ENCODE results near the gene SHC2.
"Not testable (repeated sequence)": the region's sequence is repeated elsewhere in the genome, so short reads cannot be mapped to it uniquely, and the experiment has no call there.

The SHC2 gene

DNA sequence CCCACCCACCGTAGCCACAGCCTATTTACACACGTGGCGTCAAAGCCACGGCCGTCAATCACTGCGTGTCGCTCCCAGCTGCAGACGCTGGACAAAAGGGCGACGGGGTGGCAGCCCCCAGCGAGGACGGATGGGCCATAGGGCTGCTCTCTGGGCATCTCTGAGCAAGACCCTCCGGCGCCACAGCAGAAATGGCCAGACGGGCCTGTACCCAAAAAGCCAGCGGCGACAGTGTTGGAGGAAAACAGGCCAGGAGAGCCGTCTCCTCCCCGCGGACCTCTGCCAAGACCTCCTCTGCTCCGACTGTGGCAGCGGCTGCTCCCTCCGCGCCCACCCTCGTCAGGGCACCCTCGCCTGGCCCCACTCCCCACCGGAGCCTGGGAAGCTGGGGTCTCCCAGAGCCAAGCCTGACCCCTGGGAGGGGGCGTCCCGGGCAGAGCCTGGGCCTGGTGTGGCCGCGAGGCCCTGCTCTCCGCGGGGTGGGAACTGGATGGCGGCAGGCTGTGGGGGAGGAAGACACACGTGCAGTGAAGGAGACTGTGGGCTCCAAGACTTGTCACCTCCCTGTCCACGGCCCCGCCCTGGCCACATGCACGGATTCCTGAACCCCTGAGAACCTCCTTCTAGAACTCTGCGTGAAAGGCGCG is 54.6 kb downstream of the SHC2 start:
- DNase-seq (ENCODE audit: low read depth), result no peak

DNA sequence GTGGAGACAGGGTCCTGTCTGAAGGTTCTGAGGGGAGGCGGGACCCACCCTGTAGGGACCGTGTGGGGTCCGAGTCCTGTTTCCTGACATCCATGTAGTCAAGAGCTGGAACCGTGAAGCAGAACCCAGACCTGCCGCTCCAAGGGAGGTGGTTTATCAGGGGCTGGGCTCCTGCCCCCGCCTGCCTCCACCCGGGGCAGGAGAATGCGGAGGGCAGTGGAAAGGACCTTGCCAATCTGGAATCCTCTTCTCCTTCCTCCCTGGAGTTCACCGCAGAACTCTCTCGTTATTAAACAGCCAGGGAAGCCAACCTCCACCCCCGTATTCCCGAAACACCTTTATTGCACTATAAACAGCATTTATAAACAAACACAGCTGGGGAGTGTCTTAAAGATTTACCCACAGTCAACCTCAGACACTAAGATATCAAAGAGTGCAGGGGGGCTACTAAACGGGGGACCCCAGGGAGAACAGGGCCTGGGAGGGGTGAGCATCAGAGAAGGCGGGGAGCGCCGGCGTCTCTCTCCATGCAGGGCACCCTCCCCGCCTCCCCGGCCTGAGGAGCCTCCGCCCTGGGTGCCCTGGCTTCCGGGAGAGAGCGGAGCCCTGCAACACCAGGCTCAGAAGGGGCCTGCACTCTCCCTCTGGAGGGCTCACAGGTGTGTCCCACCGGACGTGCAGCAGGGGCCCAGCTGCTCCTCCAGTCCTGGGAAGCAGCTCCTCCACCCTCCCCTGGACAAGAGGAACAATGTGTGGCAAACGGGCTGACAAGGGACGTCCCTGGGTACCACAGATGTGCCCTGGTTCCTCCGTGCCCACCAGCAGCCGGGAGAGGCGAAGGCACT is 55.5 kb downstream of the SHC2 start:
- no peak for DNase-seq (ENCODE audit: low read depth)

DNA sequence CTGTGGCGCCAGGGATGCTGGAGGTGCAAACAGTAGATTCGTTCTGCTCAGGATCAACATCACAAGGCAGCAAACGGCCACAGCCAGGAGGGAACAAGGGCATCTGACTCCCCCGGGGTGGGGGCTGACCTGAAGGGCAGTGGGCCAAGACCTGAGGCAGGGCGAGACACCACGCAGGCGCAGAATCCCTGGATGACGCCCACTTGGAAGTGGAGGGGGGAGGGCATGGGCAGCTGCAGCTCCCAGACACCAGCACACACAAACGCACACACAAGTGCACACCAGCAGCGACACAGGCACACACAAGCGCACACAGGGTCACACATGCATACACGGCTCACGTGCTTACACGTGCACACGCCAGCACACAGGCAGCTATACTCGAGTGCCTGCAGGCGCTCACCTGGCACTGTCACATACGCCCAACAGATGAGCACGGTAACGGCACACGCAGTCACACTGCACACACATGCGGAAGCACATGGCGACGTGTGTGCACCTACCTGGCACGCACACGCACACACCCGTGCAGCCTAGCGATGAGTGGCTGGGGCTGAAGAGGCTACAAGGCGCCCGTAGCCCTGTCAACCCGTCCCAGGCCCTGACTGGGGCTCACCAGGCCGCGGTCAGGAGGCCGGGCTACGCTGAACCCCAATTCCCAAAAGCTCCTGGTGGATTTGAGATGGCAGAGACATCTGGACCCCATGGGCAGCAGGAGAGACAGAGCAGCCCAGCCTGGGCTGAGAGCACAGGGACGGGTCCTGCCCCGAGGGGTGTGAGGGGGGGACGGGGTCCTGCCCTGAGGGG is 57.4 kb downstream of the SHC2 start:
- no peak for DNase-seq (ENCODE audit: low read depth)

DNA sequence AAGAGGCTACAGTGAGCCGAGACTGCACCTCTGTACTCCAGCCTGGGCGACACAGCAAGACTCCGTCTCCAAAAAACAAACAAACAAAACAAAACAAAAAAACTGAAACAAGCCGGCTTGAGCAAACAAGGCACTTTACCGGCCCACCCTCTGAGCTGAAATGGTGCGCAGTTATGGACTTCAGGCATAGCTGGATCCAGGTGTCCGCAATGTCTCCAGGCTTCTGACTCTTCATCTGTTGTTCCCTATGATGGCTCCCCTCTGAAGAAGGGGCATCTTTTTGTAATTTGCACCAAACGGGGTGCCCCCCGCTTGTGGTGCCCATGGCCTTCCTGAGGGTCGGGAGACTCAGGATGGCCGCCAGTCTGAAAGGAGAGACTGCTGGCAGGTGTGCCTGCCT is 58.0 kb downstream of the SHC2 start:
- DNase-seq (ENCODE audit: low read depth), result no peak

DNA sequence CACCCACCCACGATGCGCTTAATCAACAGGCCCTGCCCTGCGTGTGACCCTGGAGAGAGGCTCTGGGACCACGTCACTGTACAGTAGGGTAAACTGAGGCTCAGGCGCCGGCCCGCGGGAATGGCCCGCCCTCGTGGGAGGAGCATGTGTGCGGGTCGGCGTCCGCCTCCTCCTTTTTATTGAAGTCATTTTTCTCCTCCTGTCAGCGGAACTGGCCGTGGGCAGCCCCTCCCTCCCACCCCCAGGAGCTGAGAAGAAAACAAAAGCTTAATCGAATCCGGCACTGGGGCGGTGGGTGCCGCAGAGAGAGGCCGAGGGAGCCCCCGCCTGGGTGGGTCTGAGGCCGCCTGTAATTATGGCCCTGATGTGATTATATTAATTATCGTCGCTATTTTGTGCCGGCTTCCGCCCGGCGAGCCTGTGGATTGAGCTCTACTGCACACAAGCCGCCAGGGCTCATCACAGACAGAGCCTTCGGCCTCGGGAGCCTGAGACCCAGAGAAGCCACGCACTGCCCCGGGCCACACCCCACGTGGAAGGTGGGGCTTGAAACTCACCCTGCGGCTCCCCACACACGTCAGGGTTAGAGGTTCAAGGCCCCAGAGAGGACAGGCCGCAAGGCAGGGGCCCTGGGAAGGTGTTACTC is 58.8 kb downstream of the SHC2 start:
- no peak for DNase-seq (ENCODE audit: low read depth)

DNA sequence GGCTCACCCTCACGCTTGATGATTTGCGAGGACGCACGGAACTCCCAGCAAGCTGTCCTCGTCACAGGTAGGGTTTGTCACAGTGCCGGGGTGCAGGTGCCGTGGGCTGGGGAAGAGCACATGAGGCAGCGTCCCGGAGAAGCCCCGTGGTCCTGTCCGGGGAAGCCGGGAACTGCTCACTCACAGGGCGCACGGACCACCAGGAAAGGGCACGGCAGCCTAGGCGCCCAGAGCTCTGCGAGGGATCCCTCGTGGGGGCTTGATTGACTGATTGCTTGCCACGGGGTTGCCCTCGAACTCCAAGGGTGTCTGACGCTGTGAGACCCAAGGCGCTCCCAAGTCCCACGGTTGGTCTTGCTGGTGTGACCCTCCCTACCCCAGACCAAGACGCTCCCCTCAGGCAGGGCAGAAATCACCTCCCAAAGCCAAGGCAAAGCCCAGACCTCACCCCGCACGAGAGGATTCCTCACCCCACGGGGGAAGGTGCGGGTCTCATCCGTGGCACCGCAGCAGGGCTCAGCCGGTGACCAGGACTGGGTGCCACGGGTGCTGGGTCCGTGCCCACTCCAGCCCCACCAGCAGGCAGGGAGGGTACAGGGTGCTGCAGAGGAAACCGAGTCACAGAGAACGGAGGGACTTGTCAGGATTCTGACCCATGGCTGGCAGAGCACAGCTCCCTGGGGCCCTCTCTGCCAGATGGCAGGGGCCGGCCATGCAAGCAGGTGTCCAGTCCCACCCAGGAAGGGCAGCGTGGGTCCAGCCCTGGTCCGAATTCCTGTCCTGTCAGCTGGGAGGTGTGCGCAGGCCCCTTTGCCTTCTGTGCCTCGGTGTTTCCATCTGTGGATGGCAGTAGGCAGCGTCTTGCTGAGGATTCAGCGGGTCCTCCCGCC is 59.6 kb downstream of the SHC2 start:
- DNase-seq (ENCODE audit: low read depth), result no peak

DNA sequence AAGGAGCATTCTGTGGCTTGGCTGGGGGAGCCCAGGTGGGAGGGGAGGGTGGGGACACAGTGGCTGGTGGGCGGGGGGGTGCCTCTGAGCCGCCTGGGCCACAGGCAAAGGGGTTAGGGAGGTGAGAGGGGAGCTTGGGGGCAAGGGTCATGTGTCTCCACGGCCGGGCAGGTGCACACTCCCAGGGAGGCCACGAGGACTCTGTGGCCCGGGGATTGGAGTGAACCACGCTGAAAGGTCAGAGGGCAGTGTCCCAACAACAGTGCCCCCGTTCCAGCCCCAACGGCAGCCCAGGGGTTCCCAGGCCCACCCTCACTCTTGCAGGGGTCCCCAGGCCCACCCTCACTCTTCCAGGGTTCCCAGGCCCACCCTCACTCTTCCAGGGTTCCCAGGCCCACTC is 61.5 kb downstream of the SHC2 start:
- DNase-seq (ENCODE audit: low read depth), result no peak

DNA sequence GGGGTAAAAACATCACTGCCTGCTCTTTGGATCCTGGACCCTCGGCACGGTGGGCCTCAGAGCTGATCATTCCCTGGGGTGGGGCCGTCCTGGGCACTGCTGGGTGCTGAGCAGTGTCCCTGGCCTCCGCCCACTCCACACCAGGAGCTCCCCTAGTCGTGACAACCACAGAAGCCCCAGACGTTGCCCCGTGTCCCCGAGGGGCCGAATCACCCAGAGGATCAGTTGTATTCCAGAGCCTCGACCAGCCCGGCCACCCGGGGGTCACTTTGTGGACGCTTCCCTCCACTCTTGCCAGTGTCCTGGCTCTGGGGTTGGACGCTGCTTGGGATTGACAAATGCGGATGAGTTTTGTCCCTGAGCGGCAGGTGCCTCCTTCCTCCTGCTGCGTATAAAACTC is 62.1 kb downstream of the SHC2 start:
- no peak for DNase-seq (ENCODE audit: low read depth)

DNA sequence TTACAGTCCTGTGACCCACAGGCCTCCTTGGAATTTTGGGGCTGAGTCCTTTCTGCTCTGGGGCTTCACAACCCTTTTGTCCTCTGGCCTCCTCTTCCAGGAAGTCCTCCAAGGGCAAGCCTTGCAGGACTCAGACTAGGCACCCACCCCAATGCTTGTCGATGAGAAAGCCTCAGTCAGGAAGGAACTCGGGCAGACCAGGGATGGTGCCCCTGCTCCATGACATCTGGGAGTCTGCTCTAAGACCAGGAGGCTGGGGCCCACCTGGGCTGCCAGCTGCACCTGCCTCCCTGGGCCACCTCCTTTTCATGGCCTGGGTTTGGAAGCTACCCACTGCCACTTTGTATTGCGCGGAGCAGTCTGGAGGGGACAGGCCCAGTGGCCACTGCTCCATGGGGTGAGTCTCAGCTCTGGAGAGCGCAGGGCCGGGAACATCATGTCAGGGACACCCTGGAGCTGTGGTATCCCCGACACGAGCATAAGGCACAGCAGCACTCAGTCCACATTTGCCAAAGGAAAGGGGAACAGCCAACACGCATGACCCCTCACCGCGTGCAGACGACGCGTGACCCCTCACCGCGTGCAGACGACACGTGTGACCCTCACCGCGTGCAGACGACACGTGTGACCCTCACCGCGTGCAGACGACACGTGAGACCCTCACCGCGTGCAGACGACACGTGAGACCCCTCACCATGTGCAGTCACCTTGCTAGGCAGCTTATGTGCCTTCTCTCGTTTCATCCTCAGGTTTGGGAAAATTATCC is 62.7 kb downstream of the SHC2 start:
- no peak for DNase-seq (ENCODE audit: low read depth)

DNA sequence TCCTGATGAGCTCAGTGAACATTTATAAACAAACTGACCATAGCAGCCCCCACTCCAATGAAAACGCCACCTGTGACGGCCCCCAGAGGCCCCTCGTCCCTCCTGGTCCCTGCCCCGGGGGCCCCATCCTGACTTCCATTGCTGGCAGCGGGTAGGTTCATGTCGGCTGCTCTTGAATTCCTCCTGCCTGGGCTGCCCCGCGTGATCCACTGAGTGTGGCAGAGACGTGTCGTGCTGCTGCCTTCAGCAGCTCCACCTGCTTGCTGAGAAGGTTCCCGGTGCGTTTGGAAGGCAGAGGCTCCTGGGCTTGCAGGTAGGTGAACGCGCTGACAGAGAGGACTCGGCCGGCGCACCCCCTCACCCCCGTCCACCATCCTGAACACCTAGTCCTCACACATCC is 63.5 kb downstream of the SHC2 start:
- no peak for DNase-seq (ENCODE audit: low read depth)

DNA sequence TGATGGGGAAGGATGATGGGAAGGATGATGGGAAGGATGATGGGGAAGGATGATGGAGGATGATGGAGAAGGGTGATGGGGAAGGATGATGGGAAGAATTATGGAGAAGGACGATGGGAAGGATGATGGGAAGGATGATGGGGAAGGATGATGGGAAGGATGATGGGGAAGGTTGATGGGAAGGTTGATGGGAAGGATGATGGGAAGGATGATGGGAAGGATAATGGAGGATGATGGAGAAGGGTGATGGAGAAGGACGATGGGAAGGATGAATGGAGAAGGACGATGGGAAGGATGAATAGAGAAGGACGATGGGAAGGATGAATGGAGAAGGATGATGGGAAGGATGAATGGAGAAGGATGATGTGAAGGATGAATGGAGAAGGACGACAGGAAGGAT is 65.4 kb downstream of the SHC2 start:
- no peak for DNase-seq (ENCODE audit: low read depth)

DNA sequence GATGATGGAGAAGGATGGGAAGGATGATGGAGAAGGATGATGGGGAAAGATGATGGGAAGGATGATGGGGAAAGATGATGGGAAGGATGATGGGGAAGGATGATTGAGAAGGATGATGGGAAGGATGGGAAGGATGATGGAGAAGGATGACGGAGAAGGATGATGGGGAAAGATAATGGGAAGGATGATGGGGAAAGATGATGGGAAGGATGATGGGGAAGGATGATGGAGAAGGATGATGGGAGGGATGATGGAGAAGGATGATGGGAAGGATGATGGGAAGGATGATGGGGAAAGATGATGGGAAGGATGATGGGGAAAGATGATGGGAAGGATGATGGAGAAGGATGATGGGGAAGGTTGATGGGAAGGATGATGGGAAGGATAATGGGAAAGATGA is 66.0 kb downstream of the SHC2 start:
- DNase-seq (ENCODE audit: low read depth), result not testable (repeated sequence)

DNA sequence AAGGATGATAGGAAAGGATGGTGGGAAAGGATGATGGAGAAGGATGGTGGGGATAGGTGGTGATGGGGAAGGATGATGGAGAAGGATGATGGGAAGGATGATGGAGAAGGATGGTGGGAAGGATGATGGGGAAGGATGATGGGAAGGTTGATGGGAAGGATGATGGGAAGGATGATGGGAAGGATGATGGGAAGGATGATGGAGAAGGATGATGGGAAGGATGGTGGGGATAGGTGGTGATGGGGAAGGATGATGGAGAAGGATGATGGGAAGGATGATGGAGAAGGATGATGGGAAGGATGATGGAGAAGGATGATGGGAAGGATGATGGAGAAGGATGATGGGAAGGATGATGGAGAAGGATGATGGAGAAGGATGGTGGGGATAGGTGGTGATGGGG is 67.3 kb downstream of the SHC2 start:
- DNase-seq (ENCODE audit: low read depth), result not testable (repeated sequence)

DNA sequence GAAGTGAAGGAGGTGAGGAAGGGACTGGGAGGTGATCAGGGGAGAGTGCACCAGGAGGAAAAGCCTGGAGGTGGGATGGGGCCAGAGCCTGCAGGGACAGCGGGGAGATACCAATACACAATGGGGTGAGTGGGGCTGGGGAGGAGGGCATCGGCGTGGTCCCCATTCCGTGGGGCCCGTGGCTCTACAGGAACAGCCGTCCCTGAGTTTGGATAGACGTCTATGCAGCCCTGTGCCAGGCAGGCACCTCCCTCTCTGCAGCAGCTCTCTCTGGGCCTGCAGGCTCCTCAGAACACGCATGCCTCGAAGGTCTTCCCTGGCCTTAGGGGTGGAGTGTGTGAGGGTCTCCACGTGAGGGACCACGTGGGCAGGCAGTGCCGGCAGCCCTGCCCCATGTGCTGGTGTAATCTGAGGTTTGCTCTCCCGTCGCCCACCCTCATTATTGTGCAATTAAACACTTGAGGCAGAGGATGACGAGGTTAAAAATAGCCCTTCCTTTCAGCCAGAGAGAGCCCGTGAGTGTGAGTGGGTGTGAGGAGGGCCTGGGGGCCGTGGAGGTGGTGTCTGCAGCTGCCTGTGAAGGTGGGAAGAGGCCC is 68.4 kb downstream of the SHC2 start:
- no peak for DNase-seq (ENCODE audit: low read depth)

DNA sequence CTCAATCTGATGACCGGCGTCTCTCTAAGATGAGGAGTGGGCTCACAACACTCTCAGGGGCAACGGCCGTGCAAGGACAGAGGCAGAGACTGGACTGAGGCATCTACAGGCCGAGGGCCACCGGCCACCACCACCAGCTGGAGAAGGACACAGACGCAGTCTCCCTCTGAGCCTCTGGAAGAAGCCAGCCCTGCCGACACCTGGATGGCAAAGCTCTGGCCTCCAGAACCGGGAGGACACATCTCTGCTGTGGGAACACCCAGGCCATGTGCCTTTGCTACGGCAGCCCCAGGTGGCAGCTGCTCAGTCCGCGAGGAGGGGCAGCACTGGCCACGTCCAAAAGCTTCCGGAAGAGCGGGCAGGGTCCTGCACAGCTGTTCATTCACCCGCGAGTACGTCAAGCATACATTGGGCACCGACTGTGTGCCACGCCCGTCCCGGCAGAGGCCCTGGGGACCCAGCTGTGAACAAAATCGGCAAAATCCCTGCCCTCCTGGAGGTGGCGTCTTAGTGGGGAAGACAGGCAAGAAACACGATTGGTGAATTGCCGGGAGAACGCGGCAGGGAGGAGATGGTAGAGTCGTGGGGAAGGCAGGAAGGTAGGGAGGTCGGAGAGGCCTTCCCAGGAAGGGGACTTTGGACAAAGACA is 69.0 kb downstream of the SHC2 start:
- no peak for DNase-seq (ENCODE audit: low read depth)

DNA sequence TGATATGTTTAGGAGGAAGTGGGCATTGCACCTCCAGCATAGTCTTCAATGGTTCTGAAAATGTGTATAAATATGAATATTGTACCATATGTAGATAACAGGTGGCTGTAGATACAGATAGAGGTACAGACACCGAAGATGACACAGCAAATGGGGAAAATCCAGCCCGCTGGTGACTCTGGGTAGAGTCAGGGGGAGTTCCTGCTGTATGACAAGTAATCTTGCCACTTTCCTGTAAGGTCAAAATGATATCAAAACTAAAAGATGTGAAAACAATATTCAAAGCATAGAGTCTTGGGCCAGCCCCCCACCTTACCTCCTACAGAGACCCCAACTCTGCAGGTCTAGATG is 69.7 kb downstream of the SHC2 start:
- no peak for DNase-seq (ENCODE audit: low read depth)

DNA sequence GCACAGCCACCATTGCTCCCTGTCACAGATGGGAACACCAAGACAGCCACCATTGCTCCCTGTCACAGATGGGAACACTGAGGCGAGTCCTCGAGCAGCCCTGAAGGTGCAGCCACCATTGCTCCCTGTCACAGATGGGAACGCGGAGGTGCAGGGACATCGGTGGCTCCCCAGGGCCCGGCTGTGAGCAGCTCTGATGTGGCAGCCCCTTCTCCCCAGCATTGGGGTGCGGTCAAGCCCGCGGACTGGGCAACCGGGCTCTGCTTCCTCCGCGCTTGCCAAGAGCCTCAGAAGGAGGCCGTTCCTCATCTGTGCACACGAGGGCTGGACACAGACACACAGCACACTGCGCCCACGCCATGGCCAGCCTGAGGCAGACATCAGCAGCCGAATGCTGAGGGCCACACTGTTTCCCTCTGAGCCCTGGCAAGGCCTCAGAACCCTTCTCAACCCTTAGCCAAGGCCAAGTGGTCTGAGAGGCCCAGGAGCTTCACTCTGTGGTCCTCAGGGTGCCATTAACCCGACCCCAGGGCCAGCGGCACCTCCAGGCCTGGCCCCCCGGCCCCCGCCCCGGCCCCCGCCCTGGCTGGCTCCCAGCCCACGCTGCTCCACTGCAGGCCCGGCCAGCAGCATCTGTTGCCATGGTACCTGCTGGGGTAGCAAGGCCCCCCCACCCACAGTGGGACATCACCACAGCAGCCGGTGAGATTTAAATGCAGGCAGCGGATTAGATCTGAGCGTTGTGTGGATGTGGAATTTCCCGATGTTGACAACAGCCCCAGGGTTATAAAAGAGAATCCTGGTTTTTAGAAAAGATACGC is 70.2 kb downstream of the SHC2 start:
- no peak for DNase-seq (ENCODE audit: low read depth)

DNA sequence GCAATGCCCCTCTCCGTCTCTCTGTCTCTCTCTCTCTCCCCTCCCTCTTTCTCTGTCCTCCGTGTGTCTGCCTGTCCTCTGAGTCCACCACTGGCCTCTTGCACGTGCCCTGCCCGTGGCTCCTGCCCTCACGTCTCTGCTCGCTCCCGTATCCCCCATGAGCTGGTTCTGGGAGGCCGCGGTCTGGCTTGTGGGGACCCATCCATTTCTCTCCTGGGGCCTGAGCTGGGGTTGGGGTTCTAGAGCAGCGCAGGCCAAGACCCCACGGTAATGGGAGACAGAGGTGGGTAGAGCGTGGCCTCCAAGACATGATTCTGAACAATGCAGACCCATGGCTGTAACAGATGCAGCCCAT is 70.9 kb downstream of the SHC2 start:
- DNase-seq (ENCODE audit: low read depth), result no peak

Data from HS-5 (cell line).